ENCODE measurements around the gene SLC7A14.

The SLC7A14 gene

GRCh38 chr3:170599091-170599490, 13.2 kb upstream of the SLC7A14 start:
- TF ChIP-seq CTCF (IDR thresholded peaks at IDR 0.05; ENCODE audit: insufficient read depth, low read depth, low read length, missing control alignments), result no peak
- DNase-seq (ENCODE audit: low read depth), result no peak
- H3K4me3 ChIP-seq (ENCODE audit: low read depth, low read length), result no peak overlapping the region

- DNase-seq (ENCODE audit: low read depth), result no peak
- TF ChIP-seq CTCF (IDR thresholded peaks at IDR 0.05; ENCODE audit: insufficient read depth, low read depth, low read length, missing control alignments), result no peak
- H3K4me3 ChIP-seq (ENCODE audit: low read depth, low read length), result no peak overlapping the region
These were observed 12.2 kb upstream of the SLC7A14 start for GRCh38 chr3:170598091-170598502.

- H3K4me3 ChIP-seq (ENCODE audit: low read depth, low read length), result no peak overlapping the region
- TF ChIP-seq CTCF (IDR thresholded peaks at IDR 0.05; ENCODE audit: insufficient read depth, low read depth, low read length, missing control alignments), result no peak
- DNase-seq (ENCODE audit: low read depth), result no peak
These were observed 8.7 kb upstream of the SLC7A14 start for GRCh38 chr3:170594528-170594927.

DNA sequence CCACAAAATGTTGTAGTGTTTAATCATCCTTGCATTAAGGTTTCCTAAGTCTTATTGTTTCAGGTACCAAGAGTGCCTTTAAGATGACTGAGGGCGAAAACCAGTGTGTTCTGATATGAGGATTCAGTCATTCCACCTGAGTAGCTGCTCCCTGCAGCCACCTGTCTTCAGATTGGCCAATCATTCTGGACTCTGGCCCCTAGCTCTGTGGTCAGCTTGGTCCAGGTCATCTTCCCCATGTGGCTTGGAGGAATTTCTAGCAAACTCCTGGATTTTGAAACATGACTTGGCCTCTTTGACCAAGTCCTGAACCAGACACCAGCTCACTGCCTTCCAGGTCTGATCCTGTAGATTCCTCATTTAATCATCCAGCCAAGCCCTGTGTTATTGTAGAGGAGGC, 7.8 kb upstream of the SLC7A14 start:
- TF ChIP-seq CTCF (IDR thresholded peaks at IDR 0.05; ENCODE audit: insufficient read depth, low read depth, low read length, missing control alignments), result no peak
- no peak for DNase-seq (ENCODE audit: low read depth)
- H3K4me3 ChIP-seq (ENCODE audit: low read depth, low read length), result no peak overlapping the region

DNA sequence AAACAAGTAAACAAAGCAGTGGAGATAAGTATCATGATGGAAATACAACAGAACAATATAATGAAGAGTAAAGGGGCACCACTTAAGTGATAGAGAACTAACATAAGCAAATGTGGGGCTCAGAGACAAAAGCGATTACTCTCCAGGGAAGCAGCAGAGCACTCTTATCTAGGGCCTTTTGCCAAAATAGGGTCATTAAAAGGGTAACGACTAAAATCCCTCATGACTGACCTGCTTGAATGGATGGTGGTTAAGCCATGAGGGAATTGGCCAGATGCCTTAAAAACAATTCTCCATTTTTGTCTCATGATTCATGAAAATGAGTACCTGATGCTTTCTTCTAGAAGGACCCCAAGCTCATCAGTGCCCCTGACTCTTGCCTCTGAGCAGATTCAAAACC, 3.2 kb upstream of the SLC7A14 start:
- no peak for DNase-seq (ENCODE audit: low read depth)
- TF ChIP-seq CTCF (IDR thresholded peaks at IDR 0.05; ENCODE audit: insufficient read depth, low read depth, low read length, missing control alignments), result no peak
- no peak overlapping the region for H3K4me3 ChIP-seq (ENCODE audit: low read depth, low read length)

- no peak for TF ChIP-seq CTCF (IDR thresholded peaks at IDR 0.05; ENCODE audit: insufficient read depth, low read depth, low read length, missing control alignments)
- no peak for DNase-seq (ENCODE audit: low read depth)
- no peak overlapping the region for H3K4me3 ChIP-seq (ENCODE audit: low read depth, low read length)
These were observed 603 bp downstream of the SLC7A14 start for GRCh38 chr3:170585008-170585936.

Data from GM12865 (cell line).